GM12872 (cell line): ENCODE data around the gene OR2M2.

ENCODE experiments used
- TF ChIP-seq, protein P1 (sequence below): IDR thresholded peaks from 3 replicates; pipeline ENCODE4 v1.5.1; 2011; ENCODE audit warnings: low read depth, mild to moderate bottlenecking, low read length, moderate library complexity; ENCODE audit not compliant: insufficient read depth

OR2M2 gene

DNA sequence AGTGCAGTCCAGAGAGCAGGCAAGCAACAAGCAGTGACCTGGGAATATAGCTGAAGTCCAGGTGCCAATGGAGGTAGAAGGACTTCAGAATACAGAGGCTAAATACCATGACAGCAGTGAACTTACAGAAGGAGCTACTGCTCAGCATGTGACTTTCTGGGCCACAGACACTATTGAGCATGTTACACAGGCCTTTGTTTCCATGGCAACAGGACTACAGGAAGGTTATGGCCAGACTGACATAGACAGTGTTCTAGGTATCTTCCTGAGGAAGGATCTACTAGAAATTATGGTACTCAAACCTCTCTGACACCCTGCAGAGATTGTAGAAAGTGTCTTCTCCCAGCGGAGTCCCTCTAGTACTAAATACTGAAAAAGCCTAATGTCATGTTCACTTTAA is 18.7 kb upstream of the OR2M2 start:
- TF ChIP-seq, protein P1, sequence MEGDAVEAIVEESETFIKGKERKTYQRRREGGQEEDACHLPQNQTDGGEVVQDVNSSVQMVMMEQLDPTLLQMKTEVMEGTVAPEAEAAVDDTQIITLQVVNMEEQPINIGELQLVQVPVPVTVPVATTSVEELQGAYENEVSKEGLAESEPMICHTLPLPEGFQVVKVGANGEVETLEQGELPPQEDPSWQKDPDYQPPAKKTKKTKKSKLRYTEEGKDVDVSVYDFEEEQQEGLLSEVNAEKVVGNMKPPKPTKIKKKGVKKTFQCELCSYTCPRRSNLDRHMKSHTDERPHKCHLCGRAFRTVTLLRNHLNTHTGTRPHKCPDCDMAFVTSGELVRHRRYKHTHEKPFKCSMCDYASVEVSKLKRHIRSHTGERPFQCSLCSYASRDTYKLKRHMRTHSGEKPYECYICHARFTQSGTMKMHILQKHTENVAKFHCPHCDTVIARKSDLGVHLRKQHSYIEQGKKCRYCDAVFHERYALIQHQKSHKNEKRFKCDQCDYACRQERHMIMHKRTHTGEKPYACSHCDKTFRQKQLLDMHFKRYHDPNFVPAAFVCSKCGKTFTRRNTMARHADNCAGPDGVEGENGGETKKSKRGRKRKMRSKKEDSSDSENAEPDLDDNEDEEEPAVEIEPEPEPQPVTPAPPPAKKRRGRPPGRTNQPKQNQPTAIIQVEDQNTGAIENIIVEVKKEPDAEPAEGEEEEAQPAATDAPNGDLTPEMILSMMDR, result no peak

DNA sequence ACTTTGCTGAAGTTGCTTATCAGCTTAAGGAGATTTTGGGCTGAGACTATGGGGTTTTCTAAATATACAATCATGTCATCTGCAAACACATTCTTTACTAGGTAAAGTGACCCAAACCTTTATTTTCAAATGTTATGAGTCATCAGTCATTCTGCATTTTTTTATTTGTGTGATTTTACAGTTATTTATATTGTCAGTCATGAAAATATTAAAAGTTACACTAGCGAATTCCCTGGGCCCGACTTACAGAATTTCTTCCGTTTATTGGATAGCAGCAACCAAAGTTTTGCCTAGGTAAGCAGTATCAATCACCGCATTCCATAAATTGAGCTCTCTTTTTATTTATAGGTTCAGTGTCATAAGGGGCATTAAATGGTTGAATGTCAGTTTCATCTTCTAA is 15.9 kb upstream of the OR2M2 start:
- TF ChIP-seq, protein P1, result no peak

DNA sequence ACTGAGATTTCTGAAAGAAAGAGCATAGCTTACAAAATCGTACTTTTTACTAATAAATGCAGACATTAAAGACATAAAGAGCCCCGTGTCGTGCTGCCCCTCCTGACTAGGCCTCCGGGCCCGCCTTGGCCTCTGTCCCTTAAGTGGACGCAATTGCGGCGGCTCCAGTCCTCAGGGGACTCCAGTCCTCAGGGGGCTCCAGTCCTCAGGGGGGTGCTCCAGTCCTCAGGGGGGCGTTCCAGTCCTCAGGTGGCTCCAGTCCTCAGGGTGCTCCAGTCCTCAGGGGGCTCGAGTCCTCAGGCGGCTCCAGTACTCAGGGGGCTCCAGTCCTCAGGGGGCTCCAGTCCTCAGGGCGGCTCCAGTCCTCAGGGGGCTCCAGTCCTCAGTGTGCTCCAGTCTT is 10.6 kb upstream of the OR2M2 start:
- TF ChIP-seq, protein P1, result no peak

DNA sequence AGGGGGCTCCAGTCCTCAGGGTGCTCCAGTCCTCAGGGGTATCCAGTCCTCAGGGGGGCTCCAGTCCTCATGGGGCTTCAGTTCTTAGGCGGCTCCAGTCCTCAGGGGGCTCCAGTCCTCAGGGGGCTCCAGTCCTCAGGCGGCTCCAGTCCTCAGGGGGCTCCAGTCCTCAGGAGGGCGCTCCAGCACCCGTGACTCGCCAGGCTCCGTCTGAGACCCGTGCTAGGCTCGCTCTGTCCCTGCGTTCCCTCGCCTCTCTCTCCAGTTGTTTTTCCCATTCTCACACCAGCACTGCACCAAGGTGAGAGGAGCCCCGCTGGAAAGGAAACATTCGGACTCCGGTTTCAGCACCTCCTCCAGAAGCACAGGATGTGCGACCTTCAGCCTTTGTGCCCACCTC is 9.4 kb upstream of the OR2M2 start:
- TF ChIP-seq, protein P1, result no peak

DNA sequence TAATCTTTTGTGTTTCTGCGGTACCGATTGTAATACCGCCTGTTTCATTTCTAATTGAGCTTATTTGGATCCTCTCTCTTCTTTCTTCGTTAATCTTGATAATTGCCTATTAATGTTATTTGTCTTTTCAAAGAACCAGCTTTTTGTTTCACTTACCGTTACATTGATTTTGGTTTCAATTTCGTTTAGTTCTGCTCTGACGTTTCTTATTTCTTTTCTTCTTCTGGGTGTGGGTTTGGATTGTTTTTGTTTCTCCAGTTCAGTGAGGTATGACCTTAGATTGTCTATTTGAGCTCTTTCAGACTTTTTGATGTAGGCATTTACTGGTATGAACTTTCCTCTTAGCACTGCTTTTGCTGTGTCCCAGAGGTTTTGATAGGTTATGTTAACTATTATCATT is 9.4 kb downstream of the OR2M2 start:
- TF ChIP-seq, protein P1, result no peak

DNA sequence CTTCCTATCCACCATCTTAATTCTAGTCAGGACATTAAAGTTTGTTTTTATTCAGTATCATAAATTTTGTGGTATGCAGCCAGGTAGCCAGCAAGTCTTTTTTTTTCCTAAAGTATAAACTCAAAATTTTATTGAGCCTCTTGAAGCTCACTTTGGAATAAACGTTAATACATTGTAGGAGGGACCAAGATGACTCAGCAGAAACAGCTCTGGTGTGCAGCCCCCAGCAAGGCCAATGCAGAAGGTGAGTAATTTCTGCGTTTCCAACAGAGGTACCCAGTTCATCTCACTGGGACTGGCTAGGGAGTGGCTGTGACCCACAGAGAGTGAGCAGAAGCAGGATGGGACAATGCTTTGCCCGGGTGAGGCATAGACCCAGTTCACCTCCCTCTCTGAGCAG is 12.7 kb downstream of the OR2M2 start:
- TF ChIP-seq, protein P1, result no peak

DNA sequence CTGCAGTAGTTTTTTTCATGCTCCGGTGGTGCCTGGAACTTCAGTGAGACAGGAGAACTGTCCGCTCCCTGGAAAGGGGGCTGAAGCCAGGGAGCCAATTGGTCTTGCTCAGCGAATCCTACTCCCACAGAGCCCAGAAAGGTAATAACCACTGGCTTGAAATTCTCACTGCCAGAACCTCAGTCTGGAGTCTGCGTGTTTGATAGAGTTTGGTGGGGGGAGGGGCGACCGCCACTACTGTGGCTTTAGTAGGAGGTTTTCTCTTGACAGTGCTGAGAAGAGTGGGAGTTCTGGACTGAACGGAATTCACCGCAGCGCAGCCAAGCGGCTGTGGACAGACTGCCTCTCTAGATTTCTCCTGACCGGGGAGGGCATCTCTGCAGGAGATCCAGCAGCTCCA is 14.4 kb downstream of the OR2M2 start:
- TF ChIP-seq, protein P1, result no peak

DNA sequence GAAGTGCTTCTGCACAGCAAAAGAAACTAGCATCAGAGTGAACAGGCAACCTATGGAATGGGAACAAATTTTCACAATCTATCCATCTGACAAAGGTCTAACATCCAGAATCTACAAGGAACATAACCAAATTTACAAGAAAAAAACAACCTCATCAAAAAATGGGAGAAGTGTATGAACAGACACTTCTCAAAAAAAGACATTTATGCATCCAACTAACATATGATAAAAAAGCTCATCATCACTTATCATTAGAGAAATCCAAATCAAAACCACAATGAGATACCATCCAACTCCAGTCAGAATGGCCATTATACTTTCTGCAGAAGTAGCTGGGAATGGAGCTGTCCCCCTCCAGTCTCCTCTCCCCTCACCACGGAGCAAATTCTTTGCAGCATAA is 19.5 kb downstream of the OR2M2 start:
- TF ChIP-seq, protein P1, result no peak
